ENCODE measurements around the gene PI4KB.
"Not testable (repeated sequence)": the region's sequence is repeated elsewhere in the genome, so short reads cannot be mapped to it uniquely, and the experiment has no call there.

Gene PI4KB

GRCh38 chr1:151356696-151357095, 29.5 kb upstream of the PI4KB start:
- Mint-ChIP-seq H3K4me3 (no peak overlapping the region), H3K27ac (no peak overlapping the region), H3K4me1 (no peaks in the 10 kb centered on the region), H3K27me3 (peaks cover 13% of the 10 kb centered on the region), H3K36me3 (peaks cover 6% of the 10 kb centered on the region), H3K9me3 (peaks cover 12% of the 10 kb centered on the region)
- CTCF ChIA-PET, result no interaction called here
- no peak for DNase-seq

GRCh38 chr1:151352021-151352718, 25.0 kb upstream of the PI4KB start:
- H3K36me3 Mint-ChIP-seq, result peaks cover 6% of the 10 kb centered on the region
- H3K9me3 Mint-ChIP-seq, result peaks cover 10% of the 10 kb centered on the region
- H3K4me3 Mint-ChIP-seq, result no peak overlapping the region
- no peak overlapping the region for H3K27ac Mint-ChIP-seq
- peaks cover 11% of the 10 kb centered on the region for H3K4me1 Mint-ChIP-seq
- DNase-seq, result no peak
- CTCF ChIA-PET, result no interaction called here
- peaks cover 13% of the 10 kb centered on the region for H3K27me3 Mint-ChIP-seq

- peaks cover 13% of the 10 kb centered on the region for H3K36me3 Mint-ChIP-seq
- H3K9me3 Mint-ChIP-seq, H3K27me3 Mint-ChIP-seq, H3K4me3 Mint-ChIP-seq, H3K27ac Mint-ChIP-seq, DNase-seq: not testable (repeated sequence)
- H3K4me1 Mint-ChIP-seq, result peaks cover 28% of the 10 kb centered on the region
- CTCF ChIA-PET, result interaction anchor here (0.6 to 1.8 kb wide), 3 partner anchors 10 to 492 kb away, joined by 3 to 4 read pairs (median 4); no protein-coding TSS in a partner anchor
Observed at GRCh38 chr1:151350323-151350722, 23.1 kb upstream of the PI4KB start.

- DNase-seq, result no peak
- H3K9me3 Mint-ChIP-seq, result peaks cover 10% of the 10 kb centered on the region
- H3K4me3 Mint-ChIP-seq, result peak overlapping the region; percentile 87
- CTCF ChIA-PET, result no interaction called here
- H3K27ac Mint-ChIP-seq, result peak overlapping the region; percentile 95
- H3K36me3 Mint-ChIP-seq, result peaks cover 35% of the 10 kb centered on the region
- no peaks in the 10 kb centered on the region for H3K27me3 Mint-ChIP-seq
- H3K4me1 Mint-ChIP-seq, result peaks cover 33% of the 10 kb centered on the region
Observed at GRCh38 chr1:151347523-151348246, 20.5 kb upstream of the PI4KB start.

GRCh38 chr1:151346769-151347522, 19.7 kb upstream of the PI4KB start, which contains the start of gene RFX5:
RFX5 (minus strand) TSS chr1:151347252; CDS start chr1:151346320, 932 bp downstream.
- H3K9me3 Mint-ChIP-seq, result peaks cover 5% of the 10 kb centered on the region
- CTCF ChIA-PET, result no interaction called here

GRCh38 chr1:151346082-151346768, 19.0 kb upstream of the PI4KB start:
- CTCF ChIA-PET, result interaction anchor here (2.5 kb wide), 1 partner anchor 46 kb away, joined by 14 read pairs; no protein-coding TSS in a partner anchor
- H3K27me3 Mint-ChIP-seq, result no peaks in the 10 kb centered on the region
- H3K4me3 Mint-ChIP-seq, result peak overlapping the region; percentile 87
- no peak for DNase-seq
- H3K9me3 Mint-ChIP-seq, result peaks cover 2% of the 10 kb centered on the region
- peaks cover 32% of the 10 kb centered on the region for H3K36me3 Mint-ChIP-seq
- H3K27ac Mint-ChIP-seq, result peak overlapping the region; percentile 95
- peaks cover 33% of the 10 kb centered on the region for H3K4me1 Mint-ChIP-seq

More at GRCh38 chr1:151346769-151347522, 19.7 kb upstream of the PI4KB start, which contains the start of gene RFX5:
- H3K27me3 Mint-ChIP-seq, result no peaks in the 10 kb centered on the region
- H3K36me3 Mint-ChIP-seq, result peaks cover 35% of the 10 kb centered on the region
- DNase-seq, result peak; percentile 97
- peak within 1 kb of the TSS; percentile 95 for H3K27ac Mint-ChIP-seq
- peak within 1 kb of the TSS; percentile 87 for H3K4me3 Mint-ChIP-seq
- H3K4me1 Mint-ChIP-seq, result peaks cover 33% of the 10 kb centered on the region

- H3K9me3 Mint-ChIP-seq, result no peaks in the 10 kb centered on the region
- H3K27ac Mint-ChIP-seq, result peak overlapping the region; percentile 47
- H3K36me3 Mint-ChIP-seq, result peaks cover 34% of the 10 kb centered on the region
- no peak for DNase-seq
- no peaks in the 10 kb centered on the region for H3K27me3 Mint-ChIP-seq
- CTCF ChIA-PET, result interaction anchor here (1.7 to 2.5 kb wide), 2 partner anchors 44 to 149 kb away, joined by 3 to 14 read pairs; no protein-coding TSS in a partner anchor
- no peak overlapping the region for H3K4me3 Mint-ChIP-seq
- peaks cover 41% of the 10 kb centered on the region for H3K4me1 Mint-ChIP-seq
Observed at GRCh38 chr1:151344291-151344690, 17.1 kb upstream of the PI4KB start.

GRCh38 chr1:151343587-151343986, 16.4 kb upstream of the PI4KB start:
- Mint-ChIP-seq H3K4me3 (no peak overlapping the region), H3K9me3 (no peaks in the 10 kb centered on the region), H3K4me1 (peaks cover 42% of the 10 kb centered on the region), H3K36me3 (peaks cover 36% of the 10 kb centered on the region), H3K27ac (no peak overlapping the region), H3K27me3 (no peaks in the 10 kb centered on the region)
- CTCF ChIA-PET, result interaction anchor here (1.6 to 6.3 kb wide), 4 partner anchors 43 to 244 kb away, joined by 3 to 114 read pairs (median 8); no protein-coding TSS in a partner anchor
- DNase-seq, result no peak

- CTCF ChIA-PET, result interaction anchor here (0.6 to 6.3 kb wide), 4 partner anchors 15 to 243 kb away, joined by 3 to 114 read pairs (median 4); partner anchors contain the start of gene PI4KB
- Mint-ChIP-seq H3K4me3 (no peak overlapping the region), H3K27ac (no peak overlapping the region), H3K36me3 (peaks cover 37% of the 10 kb centered on the region), H3K9me3 (no peaks in the 10 kb centered on the region), H3K4me1 (peaks cover 36% of the 10 kb centered on the region), H3K27me3 (no peaks in the 10 kb centered on the region)
- no peak for DNase-seq
Observed at GRCh38 chr1:151342569-151342968, 15.4 kb upstream of the PI4KB start.

GRCh38 chr1:151342021-151342420, 14.8 kb upstream of the PI4KB start:
- H3K36me3 Mint-ChIP-seq, result peaks cover 37% of the 10 kb centered on the region
- DNase-seq, result no peak
- peaks cover 30% of the 10 kb centered on the region for H3K4me1 Mint-ChIP-seq
- H3K4me3 Mint-ChIP-seq, result no peak overlapping the region
- no peaks in the 10 kb centered on the region for H3K27me3 Mint-ChIP-seq
- H3K27ac Mint-ChIP-seq, result no peak overlapping the region
- CTCF ChIA-PET, result interaction anchor here (0.9 to 6.3 kb wide), 3 partner anchors 14 to 42 kb away, joined by 3 to 114 read pairs (median 16); partner anchors contain the start of gene PI4KB
- H3K9me3 Mint-ChIP-seq, result no peaks in the 10 kb centered on the region

GRCh38 chr1:151340870-151341754, 13.9 kb upstream of the PI4KB start:
- Mint-ChIP-seq H3K36me3 (peaks cover 34% of the 10 kb centered on the region), H3K4me1 (peaks cover 21% of the 10 kb centered on the region), H3K27ac (no peak overlapping the region), H3K4me3 (no peak overlapping the region), H3K9me3 (no peaks in the 10 kb centered on the region), H3K27me3 (no peaks in the 10 kb centered on the region)
- CTCF ChIA-PET, result interaction anchor here (0.6 to 6.3 kb wide), 30 partner anchors 9 to 496 kb away, joined by 3 to 114 read pairs (median 4); partner anchors contain the start of genes PSMB4 and VPS72
- peak; percentile 62 for DNase-seq

- CTCF ChIA-PET, result interaction anchor here (0.8 to 1.6 kb wide), 2 partner anchors 36 to 237 kb away, joined by 3 to 4 read pairs; no protein-coding TSS in a partner anchor
- Mint-ChIP-seq H3K4me3 (no peak overlapping the region), H3K36me3 (peaks cover 4% of the 10 kb centered on the region), H3K27me3 (peaks cover 4% of the 10 kb centered on the region), H3K27ac (peak overlapping the region; percentile 25), H3K9me3 (no peaks in the 10 kb centered on the region), H3K4me1 (peaks cover 10% of the 10 kb centered on the region)
- no peak for DNase-seq
Observed at GRCh38 chr1:151336556-151336955, 9.3 kb upstream of the PI4KB start.

Measured in activated naive CD4-positive, alpha-beta T cell treated with anti-CD3 and anti-CD28 coated beads, Interleukin-2, amount 10 ng/mL, durations not matched to agents 7 days and 5 days (primary cell).